22Rv1 (cell line): ENCODE measurements around the gene STPG4.

Source experiments
- ZFX ChIP-seq: fragments of 450-650 bp; IDR thresholded peaks from 2 replicates; pipeline ENCODE4 v1.6.1; 2017; ENCODE audit warnings: antibody characterized with exemption, borderline replicate concordance
- TF ChIP-seq, protein P1 (sequence below): fragments of 450-650 bp; IDR thresholded peaks from 2 replicates; pipeline ENCODE4 v1.5.1; 2017; ENCODE audit warnings: mild to moderate bottlenecking

GRCh38 chr2:47063538-47063930 is 91.6 kb downstream of the STPG4 start:
- TF ChIP-seq, protein P1, sequence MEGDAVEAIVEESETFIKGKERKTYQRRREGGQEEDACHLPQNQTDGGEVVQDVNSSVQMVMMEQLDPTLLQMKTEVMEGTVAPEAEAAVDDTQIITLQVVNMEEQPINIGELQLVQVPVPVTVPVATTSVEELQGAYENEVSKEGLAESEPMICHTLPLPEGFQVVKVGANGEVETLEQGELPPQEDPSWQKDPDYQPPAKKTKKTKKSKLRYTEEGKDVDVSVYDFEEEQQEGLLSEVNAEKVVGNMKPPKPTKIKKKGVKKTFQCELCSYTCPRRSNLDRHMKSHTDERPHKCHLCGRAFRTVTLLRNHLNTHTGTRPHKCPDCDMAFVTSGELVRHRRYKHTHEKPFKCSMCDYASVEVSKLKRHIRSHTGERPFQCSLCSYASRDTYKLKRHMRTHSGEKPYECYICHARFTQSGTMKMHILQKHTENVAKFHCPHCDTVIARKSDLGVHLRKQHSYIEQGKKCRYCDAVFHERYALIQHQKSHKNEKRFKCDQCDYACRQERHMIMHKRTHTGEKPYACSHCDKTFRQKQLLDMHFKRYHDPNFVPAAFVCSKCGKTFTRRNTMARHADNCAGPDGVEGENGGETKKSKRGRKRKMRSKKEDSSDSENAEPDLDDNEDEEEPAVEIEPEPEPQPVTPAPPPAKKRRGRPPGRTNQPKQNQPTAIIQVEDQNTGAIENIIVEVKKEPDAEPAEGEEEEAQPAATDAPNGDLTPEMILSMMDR: no peak
- TF ChIP-seq ZFX: no peak
